Subcutaneous adipose tissue (tissue), 4 donors: ENCODE results near the gene ATRN. TPM values are rescaled to one million over a fixed set of nuclear protein-coding genes. Genes with fewer than 3 reads are reported as not detected.

Source experiments
- CTCF ChIP-seq: fragments of 450-650 bp; IDR thresholded peaks from one replicate; pipeline ENCODE4 v1.5.1; 2016; ENCODE audit warnings: low read depth, mild to moderate bottlenecking, control low read depth, antibody characterized with exemption, moderate library complexity
- total RNA-seq, 4 donors: library from RNA; depleted of rRNA; stranded (reverse); fragments of >200 nt; gene quantifications; one replicate each; pipeline ENCODE4 v1.1.0, GENCODE V29; 2016

Gene ATRN
- total RNA-seq, 4 donors from 2014 or later = 24.7 to 42.3 (median 30.3) TPM

GRCh38 chr20:3658716-3659491 lies 188.1 kb downstream of the ATRN start:
- TF ChIP-seq CTCF = no peak

- TF ChIP-seq CTCF = no peak
Observed at GRCh38 chr20:3659492-3660261, 188.9 kb downstream of the ATRN start.

- TF ChIP-seq CTCF = no peak
Observed at GRCh38 chr20:3660262-3661059, 189.6 kb downstream of the ATRN start.

GRCh38 chr20:3661060-3661813 lies 190.4 kb downstream of the ATRN start:
- no peak for TF ChIP-seq CTCF

GRCh38 chr20:3661814-3662665 lies 191.2 kb downstream of the ATRN start:
- no peak for TF ChIP-seq CTCF

GRCh38 chr20:3663031-3663701 lies 192.3 kb downstream of the ATRN start, which contains the start of gene GFRA4:
TSS of gene GFRA4 (minus strand) at chr20:3663399. CDS start at chr20:3663399, 0 bp downstream.
- TF ChIP-seq CTCF = no peak
